ENCODE data around the gene TFAM.

DNA sequence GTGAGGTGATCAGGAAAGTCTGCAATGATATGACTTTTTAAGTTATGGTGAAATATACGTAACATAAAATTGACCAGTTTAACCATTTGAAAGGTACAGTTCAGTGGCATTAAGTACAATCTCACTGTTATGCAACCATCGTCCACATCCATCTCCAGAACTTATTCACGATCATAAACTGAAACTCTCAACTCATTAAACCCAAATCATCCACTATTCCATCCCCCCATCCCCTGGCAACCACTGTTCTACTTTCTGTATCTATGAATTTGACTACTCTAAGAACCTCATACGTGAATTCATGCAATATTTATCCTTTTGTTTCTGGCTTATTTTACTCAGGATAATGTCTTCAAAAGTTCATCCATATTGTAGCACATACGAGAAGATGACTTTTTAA is 48.4 kb downstream of the TFAM start:
- no peak for TF ChIP-seq CTCF (conservative IDR thresholded peaks at IDR 0.05; ENCODE audit: low read length)
- TF ChIP-seq EZH2phosphoT487 (IDR thresholded peaks at IDR 0.05; ENCODE audit: borderline replicate concordance, low read depth, low read length) = no peak

All from OCI-LY7 (cell line).